Measurements from ENCODE around the gene PTPN1. TPM values are rescaled to one million over a fixed set of nuclear protein-coding genes. Genes with fewer than 3 reads are reported as not detected.

Gene PTPN1
- total and polyA plus RNA-seq, 2 experiments from 2014 or later: 19.4 to 29.4 TPM

GRCh38 chr20:50608750-50609104 is 98.5 kb downstream of the PTPN1 start:
- DNase-seq (ENCODE audit: low read depth in 1 of 2, low spot score in 1 of 2): no peak
- no peak overlapping the region for H3K27ac ChIP-seq
- H3K4me1 ChIP-seq (ENCODE audit: low read depth): no peaks in the 10 kb centered on the region
- no peak for TF ChIP-seq CTCF (IDR thresholded peaks at IDR 0.05; ENCODE audit: low read depth, low read length)
- H3K36me3 ChIP-seq: no peaks in the 10 kb centered on the region
- H3K9me3 ChIP-seq (ENCODE audit: low read depth): no peaks in the 10 kb centered on the region
- no peak overlapping the region for H3K4me3 ChIP-seq
- H3K27me3 ChIP-seq: no peaks in the 10 kb centered on the region

GRCh38 chr20:50609438-50609989 is 99.3 kb downstream of the PTPN1 start:
- H3K27me3 ChIP-seq: no peaks in the 10 kb centered on the region
- no peak overlapping the region for H3K27ac ChIP-seq
- H3K9me3 ChIP-seq (ENCODE audit: low read depth): no peaks in the 10 kb centered on the region
- no peak for DNase-seq (ENCODE audit: low read depth in 1 of 2, low spot score in 1 of 2)
- no peaks in the 10 kb centered on the region for H3K36me3 ChIP-seq
- H3K4me3 ChIP-seq: no peak overlapping the region
- no peak for TF ChIP-seq CTCF (IDR thresholded peaks at IDR 0.05; ENCODE audit: low read depth, low read length)
- no peaks in the 10 kb centered on the region for H3K4me1 ChIP-seq (ENCODE audit: low read depth)

- no peak for DNase-seq (ENCODE audit: low read depth in 1 of 2, low spot score in 1 of 2)
- no peak for TF ChIP-seq CTCF (IDR thresholded peaks at IDR 0.05; ENCODE audit: low read depth, low read length)
- H3K4me3 ChIP-seq: no peak overlapping the region
- no peak overlapping the region for H3K27ac ChIP-seq
- H3K9me3 ChIP-seq (ENCODE audit: low read depth): no peaks in the 10 kb centered on the region
- H3K27me3 ChIP-seq: no peaks in the 10 kb centered on the region
- H3K4me1 ChIP-seq (ENCODE audit: low read depth): no peaks in the 10 kb centered on the region
- H3K36me3 ChIP-seq: no peaks in the 10 kb centered on the region
These were observed 100.1 kb downstream of the PTPN1 start for GRCh38 chr20:50610212-50610718.

GRCh38 chr20:50611128-50611810 is 101.1 kb downstream of the PTPN1 start:
- no peak for DNase-seq (ENCODE audit: low read depth in 1 of 2, low spot score in 1 of 2)
- H3K9me3 ChIP-seq (ENCODE audit: low read depth): no peaks in the 10 kb centered on the region
- H3K4me1 ChIP-seq (ENCODE audit: low read depth): no peaks in the 10 kb centered on the region
- H3K27ac ChIP-seq: no peak overlapping the region
- H3K27me3 ChIP-seq: no peaks in the 10 kb centered on the region
- TF ChIP-seq CTCF (IDR thresholded peaks at IDR 0.05; ENCODE audit: low read depth, low read length): no peak
- no peaks in the 10 kb centered on the region for H3K36me3 ChIP-seq
- H3K4me3 ChIP-seq: no peak overlapping the region

GRCh38 chr20:50613438-50614169 is 103.4 kb downstream of the PTPN1 start:
- no peaks in the 10 kb centered on the region for H3K27me3 ChIP-seq
- no peak overlapping the region for H3K27ac ChIP-seq
- H3K36me3 ChIP-seq: no peaks in the 10 kb centered on the region
- no peaks in the 10 kb centered on the region for H3K9me3 ChIP-seq (ENCODE audit: low read depth)
- H3K4me3 ChIP-seq: no peak overlapping the region
- TF ChIP-seq CTCF (IDR thresholded peaks at IDR 0.05; ENCODE audit: low read depth, low read length): no peak
- DNase-seq (ENCODE audit: low read depth in 1 of 2, low spot score in 1 of 2): no peak
- H3K4me1 ChIP-seq (ENCODE audit: low read depth): no peaks in the 10 kb centered on the region
